AG04449 (cell line): ENCODE data around the gene TSGA10IP.
"Not testable (repeated sequence)": the region's sequence is repeated elsewhere in the genome, so short reads cannot be mapped to it uniquely, and the experiment has no call there.

ENCODE experiments used
- CTCF ChIA-PET: fragments of 350-600 bp; formaldehyde crosslinking; extraction: SDS; loops from one replicate; lab custom pipeline; 2021; ENCODE audit warnings: antibody characterized with exemption; lab: Yijun Ruan, JAX
- POLR2A ChIA-PET: fragments of 400-600, 350-600 bp; formaldehyde crosslinking; extraction: SDS; loops from one replicate; lab custom pipeline; 2020; ENCODE audit warnings: antibody characterized with exemption, inconsistent platforms; lab: Yijun Ruan, JAX
- DNase-seq: peaks from one replicate; pipeline ENCODE4 v3.0.0-alpha.2; 2010; ENCODE audit warnings: low read depth, low spot score
- H3K4me3 ChIP-seq: 2 replicates; pipeline ENCODE4 v1.5.1; 2011; ENCODE audit warnings: low read depth, mild to moderate bottlenecking, control low read depth, low read length
- CTCF ChIP-seq: IDR thresholded peaks from one replicate; pipeline ENCODE4 v1.5.1; 2011; ENCODE audit warnings: mild to moderate bottlenecking, moderate library complexity, low read length, control low read depth, inconsistent platforms; ENCODE audit not compliant: insufficient read depth; ENCODE audit errors: missing control alignments

Gene TSGA10IP

GRCh38 chr11:65945941-65946558, 770 bp downstream of the TSGA10IP start:
- TF ChIP-seq CTCF, result no peak
- CTCF ChIA-PET, result interaction anchor here (0.5 kb wide), 1 partner anchor 12 kb away, joined by 3 read pairs; no protein-coding TSS in a partner anchor
- no peak overlapping the region for H3K4me3 ChIP-seq
- DNase-seq, result no peak
- POLR2A ChIA-PET, result no interaction called here

- DNase-seq, result no peak
- CTCF ChIA-PET, result no interaction called here
- POLR2A ChIA-PET, result no interaction called here
- no peak overlapping the region for H3K4me3 ChIP-seq
- no peak for TF ChIP-seq CTCF
Measured at GRCh38 chr11:65946655-65947054, 1.4 kb downstream of the TSGA10IP start.

- no peak overlapping the region for H3K4me3 ChIP-seq
- DNase-seq, result no peak
- ChIA-PET CTCF (no interaction called here), POLR2A (no interaction called here)
- TF ChIP-seq CTCF, result no peak
Measured at GRCh38 chr11:65947133-65947532, 1.9 kb downstream of the TSGA10IP start.

GRCh38 chr11:65947603-65948125, 2.4 kb downstream of the TSGA10IP start:
- CTCF ChIA-PET, result interaction anchor here (1.5 to 1.8 kb wide), 2 partner anchors 13 to 63 kb away, joined by 5 to 10 read pairs; no protein-coding TSS in a partner anchor
- no peak overlapping the region for H3K4me3 ChIP-seq
- no peak for DNase-seq
- no peak for TF ChIP-seq CTCF
- POLR2A ChIA-PET, result no interaction called here

GRCh38 chr11:65950711-65951110, 5.4 kb downstream of the TSGA10IP start:
- DNase-seq, CTCF ChIA-PET, POLR2A ChIA-PET, H3K4me3 ChIP-seq: not testable (repeated sequence)

GRCh38 chr11:65951641-65952040, 6.4 kb downstream of the TSGA10IP start:
- POLR2A ChIA-PET, DNase-seq, H3K4me3 ChIP-seq: not testable (repeated sequence)
- CTCF ChIA-PET, result interaction anchor here (1.1 to 1.4 kb wide), 2 partner anchors 62 to 67 kb away, joined by 3 to 4 read pairs; no protein-coding TSS in a partner anchor

GRCh38 chr11:65952052-65952521, 6.8 kb downstream of the TSGA10IP start:
- ChIA-PET CTCF (interaction anchor here (1.1 to 1.4 kb wide), 2 partner anchors 63 to 67 kb away, joined by 3 to 4 read pairs; no protein-coding TSS in a partner anchor), POLR2A (no interaction called here)
- DNase-seq, result no peak
- TF ChIP-seq CTCF, result no peak
- no peak overlapping the region for H3K4me3 ChIP-seq
